DMS114 treated with DMSO at 0.1 percent for 48 hours (cell line): ENCODE results near the gene MORC3.
"Not testable (repeated sequence)": the region's sequence is repeated elsewhere in the genome, so short reads cannot be mapped to it uniquely, and the experiment has no call there.

Source experiments
- DNase-seq: peaks from one replicate; lab custom pipeline; 2025; ENCODE audit not compliant: unreplicated experiment; lab: John Stamatoyannopoulos, UW

Gene MORC3, protein sequence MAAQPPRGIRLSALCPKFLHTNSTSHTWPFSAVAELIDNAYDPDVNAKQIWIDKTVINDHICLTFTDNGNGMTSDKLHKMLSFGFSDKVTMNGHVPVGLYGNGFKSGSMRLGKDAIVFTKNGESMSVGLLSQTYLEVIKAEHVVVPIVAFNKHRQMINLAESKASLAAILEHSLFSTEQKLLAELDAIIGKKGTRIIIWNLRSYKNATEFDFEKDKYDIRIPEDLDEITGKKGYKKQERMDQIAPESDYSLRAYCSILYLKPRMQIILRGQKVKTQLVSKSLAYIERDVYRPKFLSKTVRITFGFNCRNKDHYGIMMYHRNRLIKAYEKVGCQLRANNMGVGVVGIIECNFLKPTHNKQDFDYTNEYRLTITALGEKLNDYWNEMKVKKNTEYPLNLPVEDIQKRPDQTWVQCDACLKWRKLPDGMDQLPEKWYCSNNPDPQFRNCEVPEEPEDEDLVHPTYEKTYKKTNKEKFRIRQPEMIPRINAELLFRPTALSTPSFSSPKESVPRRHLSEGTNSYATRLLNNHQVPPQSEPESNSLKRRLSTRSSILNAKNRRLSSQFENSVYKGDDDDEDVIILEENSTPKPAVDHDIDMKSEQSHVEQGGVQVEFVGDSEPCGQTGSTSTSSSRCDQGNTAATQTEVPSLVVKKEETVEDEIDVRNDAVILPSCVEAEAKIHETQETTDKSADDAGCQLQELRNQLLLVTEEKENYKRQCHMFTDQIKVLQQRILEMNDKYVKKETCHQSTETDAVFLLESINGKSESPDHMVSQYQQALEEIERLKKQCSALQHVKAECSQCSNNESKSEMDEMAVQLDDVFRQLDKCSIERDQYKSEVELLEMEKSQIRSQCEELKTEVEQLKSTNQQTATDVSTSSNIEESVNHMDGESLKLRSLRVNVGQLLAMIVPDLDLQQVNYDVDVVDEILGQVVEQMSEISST

DNA sequence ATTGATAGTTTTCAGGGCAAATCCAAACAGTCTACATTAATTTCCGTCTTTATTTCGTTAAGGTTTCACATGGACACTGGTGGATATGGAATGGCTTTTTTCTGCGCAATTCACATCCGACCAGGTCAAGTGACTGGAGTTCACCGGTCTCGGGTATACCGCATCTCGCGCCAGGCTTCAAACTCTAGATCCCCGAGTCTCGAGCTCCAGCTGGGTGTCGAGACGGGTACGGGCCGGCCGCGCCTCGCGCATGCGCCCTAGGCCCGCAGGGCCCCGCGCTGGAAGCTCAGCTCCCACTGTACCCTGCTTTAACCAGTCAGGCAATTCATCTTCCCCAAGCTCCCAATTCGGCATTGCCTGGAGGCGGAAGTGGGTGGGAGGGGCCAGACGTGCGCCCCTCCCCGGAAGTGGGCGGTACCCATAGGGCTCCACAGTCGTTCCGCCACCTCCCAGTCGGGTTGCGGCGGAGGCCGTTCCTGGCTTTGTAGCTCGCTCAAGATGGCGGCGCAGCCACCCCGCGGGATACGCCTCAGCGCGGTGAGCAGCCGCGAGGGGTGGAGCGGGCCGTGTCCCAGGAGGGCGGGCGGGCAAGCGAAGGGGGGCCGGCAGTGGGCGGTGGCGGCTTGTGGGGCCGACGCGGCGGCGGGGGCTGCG is at the start of gene MORC3:
TSS of gene MORC3 (plus strand) at position 431 of the 654 bp plus-strand sequence. CDS start at position 499, 68 bp downstream.
- peak; percentile 95 for DNase-seq

- DNase-seq, result not testable (repeated sequence)
These were observed 49.0 kb upstream of the MORC3 start for GRCh38 chr21:36270786-36271695.

DNA sequence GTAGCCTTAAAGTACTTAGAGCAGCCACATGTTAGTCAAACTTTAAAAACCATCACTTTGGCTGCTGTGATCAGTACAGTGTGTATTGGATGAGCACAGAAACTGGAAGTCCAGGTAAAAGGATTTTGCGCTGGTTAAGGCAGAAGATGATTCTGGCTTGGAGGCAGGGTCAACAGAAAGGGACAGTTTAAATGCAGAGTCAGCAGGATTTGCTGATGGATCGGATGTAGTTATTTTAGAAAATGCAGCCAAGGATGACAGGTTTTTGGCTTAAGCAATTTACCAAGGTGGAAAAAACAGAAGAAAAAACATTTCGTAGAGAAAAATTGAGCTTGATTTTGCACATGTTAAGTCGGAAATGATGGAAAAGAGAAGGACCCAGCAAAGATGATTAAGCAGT is 45.9 kb upstream of the MORC3 start:
- DNase-seq, result no peak

GRCh38 chr21:36282568-36283230 is 37.3 kb upstream of the MORC3 start:
- DNase-seq, result no peak

DNA sequence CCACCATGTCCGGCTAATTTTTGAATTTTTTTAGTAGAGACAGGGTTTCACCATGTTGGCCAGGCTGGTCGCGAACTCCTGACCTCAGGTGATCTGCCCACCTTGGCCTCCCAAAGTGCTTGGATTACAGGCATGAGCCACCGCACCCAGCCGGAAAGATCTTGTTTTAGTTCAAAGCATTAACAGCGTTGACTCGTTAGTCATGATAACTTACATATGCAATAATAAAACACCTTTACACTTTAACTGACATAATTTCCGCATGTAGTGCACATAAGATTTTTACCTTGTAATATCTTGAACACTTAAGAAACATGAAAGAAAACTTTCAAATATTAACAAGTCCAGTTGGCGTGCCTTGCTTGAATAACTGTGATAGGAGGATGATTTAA is 36.8 kb upstream of the MORC3 start:
- not testable (repeated sequence) for DNase-seq

DNA sequence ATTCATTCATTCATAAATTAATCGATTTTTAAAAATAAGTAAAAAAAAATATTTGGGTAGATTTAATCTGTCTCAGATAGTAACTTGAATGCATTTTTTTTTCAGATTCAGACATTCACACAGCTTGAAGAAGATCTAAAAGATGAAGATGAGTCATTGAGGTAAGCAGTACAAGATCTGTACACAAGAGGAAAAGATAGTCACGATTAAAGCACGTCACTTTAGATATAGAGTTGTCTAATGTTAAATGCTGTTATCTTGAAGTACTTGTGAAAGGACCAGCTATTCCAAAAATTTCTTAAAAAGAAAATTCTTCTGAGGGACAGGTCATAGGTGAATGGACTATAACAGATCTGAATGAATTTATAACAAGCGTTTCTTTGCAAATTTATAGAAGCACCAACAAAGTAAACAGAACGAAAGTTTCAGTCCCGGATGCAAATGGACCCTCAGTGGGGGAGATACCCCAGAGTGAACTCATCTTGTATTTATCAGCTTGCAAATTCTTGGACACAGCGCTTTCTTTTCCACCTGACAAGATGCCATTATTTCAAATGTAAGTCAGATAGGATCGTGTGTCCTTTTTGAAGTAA is 31.2 kb upstream of the MORC3 start:
- DNase-seq, result no peak

GRCh38 chr21:36291509-36291908 is 28.5 kb upstream of the MORC3 start:
- DNase-seq, result no peak

GRCh38 chr21:36297406-36297937 is 22.5 kb upstream of the MORC3 start:
- DNase-seq, result no peak

DNA sequence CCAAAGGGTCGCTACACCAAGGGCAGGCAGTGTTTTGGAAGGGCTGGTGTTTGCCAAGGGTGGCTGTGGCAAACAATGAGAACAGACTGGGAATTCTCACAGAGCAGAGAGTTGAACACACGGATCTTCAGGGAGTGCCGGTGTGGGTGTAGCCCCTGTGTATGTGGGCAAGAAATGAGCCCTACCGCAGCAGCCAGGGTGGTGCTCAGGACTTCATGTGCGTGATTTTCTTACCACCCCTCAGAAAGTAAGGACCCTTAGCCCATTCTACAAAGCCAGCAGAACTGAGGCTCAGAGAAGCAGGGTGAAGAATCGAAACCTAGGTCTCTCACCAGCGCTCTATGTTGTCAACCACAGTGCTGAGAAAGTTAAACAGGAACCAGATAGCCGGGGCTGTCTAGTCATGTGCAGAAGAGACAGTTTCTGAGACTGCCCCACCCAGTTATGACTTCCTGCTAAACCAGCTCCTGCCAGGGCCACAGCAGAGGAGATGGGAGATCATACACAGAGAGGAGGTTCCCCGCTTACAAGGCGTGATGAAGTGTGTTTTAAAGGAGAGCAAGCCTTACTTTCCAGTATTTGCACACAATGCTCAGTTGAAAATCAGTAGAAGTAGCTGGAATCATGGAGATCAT is 21.9 kb upstream of the MORC3 start:
- DNase-seq, result no peak

DNA sequence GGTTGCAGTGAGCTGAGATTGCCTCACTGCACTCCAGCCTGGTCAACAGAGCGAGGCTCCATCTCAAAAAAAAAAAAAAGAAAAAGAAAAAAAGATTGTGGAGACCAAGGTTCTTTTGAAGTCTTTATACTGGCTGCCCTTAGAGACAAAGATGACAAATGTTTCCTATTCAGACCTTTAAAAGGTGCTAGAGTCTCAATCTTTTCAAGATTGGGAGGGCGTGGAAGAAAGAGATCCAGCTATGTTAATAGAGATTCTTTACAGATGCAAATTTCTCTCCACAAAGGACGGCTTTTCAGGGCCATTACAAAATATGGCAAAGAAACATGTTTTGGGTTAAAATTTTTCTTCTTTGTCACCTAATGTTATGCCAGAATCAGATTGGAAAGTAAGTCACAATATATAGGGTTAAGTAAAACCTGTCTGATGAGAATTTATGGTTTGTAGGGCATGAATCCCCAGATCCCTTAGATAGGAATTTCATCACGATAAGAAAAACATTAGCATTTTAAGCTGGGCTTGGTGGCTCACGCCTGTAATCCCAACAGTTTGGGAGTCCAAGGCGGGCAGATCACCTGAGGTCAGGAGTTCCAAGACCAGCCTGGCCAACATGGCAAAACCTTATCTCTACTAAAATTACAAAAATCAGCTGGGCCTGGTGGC is 13.0 kb upstream of the MORC3 start:
- no peak for DNase-seq

DNA sequence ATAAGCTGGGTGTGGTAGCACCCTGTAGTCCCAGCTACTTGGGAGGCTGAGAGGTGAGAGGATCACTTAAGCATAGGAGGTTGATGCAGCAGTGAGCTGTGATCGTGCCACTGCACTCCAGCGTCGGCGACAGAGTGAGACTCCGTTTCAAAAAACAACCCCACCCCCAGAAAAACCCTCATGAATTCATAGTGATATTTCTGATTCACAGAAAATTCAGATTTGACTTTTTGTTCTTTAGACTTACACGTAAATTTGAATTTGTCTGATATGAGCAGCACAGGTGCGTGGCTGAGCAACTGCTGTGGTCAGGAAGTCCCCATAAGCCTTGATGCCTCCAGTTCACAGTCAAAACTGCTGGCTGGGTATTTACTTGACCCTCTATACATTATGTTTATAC is 10.0 kb upstream of the MORC3 start:
- DNase-seq, result no peak

DNA sequence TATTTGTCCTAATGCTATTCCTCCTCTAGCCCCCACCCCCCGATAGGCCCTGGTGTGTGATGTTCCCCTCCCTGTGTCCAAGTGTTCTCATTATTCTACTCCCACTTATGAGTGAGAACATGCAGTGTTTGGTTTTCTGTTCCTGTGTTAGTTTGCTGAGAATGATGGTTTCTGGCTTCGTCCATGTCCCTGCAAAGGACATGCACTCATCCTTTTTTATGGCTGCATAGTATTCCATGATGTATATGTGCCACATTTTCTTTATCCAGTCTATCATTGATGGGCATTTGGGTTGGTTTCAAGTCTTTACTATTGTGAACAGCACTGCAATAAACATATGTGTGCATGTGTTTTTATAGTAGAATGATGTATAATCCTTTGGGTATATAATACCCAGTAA is 6.6 kb upstream of the MORC3 start:
- not testable (repeated sequence) for DNase-seq

DNA sequence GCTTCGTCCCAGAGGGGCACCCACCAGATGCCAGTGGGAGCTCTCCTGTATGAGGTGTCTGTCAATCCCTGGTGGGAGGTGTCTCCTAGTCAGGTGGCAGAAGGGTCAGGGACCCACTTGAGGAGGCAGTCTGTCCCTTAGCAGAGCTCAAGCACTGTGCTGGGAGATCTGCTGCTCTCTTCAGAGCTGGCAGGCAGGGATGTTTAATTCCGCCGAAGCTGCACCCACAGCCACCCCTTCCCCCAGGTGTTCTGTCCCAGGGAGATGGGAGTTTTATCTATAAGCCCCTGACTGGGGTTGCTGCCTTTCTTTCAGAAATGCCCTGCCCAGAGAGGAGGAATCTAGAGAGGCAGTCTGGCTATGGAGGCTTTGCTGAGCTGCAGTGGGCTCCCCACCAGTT is 4.0 kb upstream of the MORC3 start:
- DNase-seq, result not testable (repeated sequence)

DNA sequence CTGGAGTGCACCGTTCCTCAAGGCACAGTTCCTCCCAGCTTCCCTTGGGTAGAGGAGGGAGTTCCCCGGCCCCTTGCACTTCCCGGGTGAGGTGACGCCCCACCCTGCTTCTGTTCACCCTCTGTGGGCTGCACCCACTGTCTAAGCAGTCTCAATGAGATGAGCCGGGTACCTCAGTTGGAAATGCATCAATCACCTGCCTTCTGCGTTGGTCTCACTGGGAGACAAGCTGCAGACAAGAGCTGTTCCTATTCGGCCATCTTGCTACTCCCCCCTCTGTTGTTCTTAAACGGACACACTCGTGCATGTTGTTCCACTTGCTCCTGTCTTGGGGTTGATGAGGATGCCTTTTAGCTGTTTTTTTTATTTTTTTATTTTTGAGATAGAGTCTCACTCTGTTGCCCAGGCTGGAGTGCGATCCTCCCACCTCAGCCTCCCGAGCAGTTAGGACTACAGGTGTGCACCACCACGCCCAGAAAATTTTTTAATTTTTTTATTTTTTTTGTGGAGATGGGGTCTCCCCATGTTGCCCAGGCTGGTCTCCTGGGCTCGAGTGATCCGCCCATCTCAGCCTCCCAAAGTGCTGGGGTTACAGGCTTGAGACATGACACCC is 3.0 kb upstream of the MORC3 start:
- no peak for DNase-seq

DNA sequence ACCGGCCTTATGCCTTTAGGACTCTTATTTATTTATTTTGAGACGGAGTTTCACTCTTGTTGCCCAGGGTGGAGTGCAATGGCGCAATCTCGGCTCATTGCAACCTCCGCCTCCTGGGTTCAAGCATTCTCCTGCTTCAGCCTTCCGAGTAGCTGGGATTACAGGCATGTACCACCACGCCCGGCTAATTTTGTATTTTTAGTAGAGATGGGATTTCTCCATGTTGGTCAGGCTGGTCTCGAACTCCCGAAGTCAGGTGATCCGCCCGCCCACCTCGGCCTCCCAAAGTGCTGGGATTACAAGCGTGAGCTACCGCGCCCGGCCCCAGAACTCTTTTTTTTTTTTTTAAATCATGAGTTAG is 611 bp upstream of the MORC3 start:
- DNase-seq, result not testable (repeated sequence)

GRCh38 chr21:36320421-36321324 is 676 bp downstream of the MORC3 start:
- DNase-seq, result peak; percentile 14
